Measurements from ENCODE around the gene GNPAT.

GRCh38 chr1:231234506-231234905 lies 6.5 kb upstream of the GNPAT start:
- no peak for TF ChIP-seq CTCF (IDR thresholded peaks at IDR 0.05)
- no peak for TF ChIP-seq POLR2A (IDR thresholded peaks at IDR 0.05)

Data from Peyer's patch (tissue), 4 donors.